ENCODE measurements around the gene GPR85.
"Not testable (repeated sequence)": the region's sequence is repeated elsewhere in the genome, so short reads cannot be mapped to it uniquely, and the experiment has no call there.

Gene GPR85

DNA sequence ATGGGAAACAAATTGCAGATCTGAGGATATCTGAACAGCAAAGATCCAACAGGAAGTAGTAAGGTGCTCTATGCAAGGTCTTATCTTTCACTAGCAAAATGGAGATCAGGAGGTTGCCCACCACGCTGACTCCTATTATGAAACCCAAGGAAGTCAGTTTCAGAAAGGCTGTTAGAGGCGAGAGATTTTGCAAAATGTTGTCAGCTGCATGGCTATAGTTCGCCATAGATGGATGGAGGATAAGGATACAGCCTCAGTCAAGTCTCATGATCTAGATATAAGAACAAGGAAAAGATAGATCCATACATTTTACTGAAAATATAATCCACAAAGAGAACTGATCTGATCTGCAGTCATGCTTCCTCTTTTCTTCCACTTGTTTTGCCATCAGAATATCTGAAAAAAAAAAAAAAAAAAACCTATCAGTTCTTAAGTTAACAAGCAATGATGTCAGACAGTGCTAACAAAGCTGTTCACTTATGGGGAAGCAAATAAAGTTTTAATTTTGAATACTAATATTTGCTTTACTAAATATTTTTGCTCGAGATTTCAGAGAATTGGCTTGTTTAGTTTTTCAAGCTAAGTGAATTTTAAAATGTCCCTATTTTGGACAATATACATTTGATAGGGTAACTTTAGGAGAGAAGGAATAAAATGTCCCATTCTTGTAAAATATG lies 2.0 kb downstream of the GPR85 start:
- no peak for DNase-seq (ENCODE audit: low read depth in 3 of 3)

DNA sequence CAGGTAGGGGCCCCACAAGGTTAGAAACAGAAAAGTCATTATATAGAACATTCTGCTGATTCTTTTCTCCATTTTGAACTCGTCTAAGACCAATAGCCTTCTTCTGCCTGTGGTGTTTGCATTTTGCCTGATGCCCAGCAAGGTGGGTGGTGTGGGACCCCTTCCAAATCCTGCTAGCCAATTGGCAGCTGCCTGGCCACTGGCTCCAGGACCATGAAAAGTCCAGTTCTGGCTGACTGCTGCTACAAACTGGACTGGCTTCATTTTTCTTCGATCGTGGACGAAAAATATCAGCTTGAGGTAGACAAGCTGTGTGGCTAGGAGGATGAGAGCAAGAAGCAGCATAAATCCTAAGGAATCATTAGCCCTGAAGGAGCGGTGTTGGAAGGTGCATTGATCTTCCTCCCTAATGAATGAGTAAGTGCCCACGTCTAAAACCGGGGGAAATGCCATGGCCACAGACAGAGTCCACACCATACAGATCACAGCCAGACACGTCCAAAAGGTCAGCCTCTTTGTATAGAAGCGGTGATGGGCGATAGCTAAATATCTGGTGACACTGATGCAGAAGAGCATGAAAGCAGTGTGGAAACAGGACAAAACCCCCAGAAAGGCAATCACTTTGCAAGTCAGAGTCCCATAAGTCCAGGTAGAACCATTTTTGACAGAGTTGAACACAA lies 2.7 kb downstream of the GPR85 start:
- no peak for DNase-seq (ENCODE audit: low read depth in 3 of 3)

DNA sequence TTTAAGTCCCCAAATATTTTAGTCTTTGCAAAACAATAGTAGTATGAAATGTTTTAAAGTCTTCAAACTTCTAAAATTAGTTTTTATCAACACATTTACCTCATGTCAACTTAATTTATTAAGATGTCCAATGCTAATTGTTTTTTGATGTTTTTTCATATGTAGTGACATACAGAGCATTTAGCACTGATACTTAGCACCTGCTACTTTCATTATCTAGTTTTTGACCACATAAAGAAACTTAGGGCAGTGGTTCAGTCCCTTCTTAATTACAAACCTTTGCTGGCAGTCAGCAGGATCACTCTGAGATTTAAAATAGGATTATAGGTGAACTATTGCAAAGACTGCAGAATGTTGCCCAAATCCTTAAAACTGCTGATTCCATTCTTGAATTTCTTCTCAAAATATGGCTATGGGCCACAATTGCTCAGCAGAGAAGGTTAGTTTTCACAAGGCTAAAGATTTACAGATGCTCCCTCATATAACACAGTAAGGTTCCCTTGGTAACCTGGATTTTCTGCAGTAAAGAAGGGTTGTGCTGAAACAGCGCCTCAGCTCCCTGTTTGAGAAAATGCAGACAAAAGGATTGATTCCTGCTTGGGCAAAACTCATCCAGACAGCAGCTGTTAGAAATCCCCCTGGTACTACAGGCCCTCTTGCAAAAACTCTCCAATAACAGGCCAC lies 3.4 kb downstream of the GPR85 start:
- no peak for DNase-seq (ENCODE audit: low read depth in 3 of 3)

DNA sequence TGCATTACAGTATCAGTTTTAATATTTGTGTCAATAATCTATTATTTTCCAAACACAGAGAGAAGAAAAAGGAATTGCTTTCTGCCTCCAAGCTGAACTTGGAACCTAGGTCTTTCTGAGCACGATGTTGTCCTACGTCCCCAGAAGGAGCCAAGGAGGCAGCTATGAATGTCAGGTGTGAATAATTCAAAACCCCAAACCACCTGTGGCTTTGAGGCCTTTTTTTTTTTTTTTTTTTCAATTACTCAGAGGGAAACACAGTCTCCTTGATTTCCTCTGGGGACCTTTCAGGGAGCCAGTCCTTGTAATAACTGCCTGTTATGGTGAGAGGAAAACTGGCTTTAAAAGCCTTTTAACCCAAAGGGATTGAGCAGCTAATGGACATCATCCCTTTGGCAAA lies 8.3 kb downstream of the GPR85 start:
- DNase-seq (ENCODE audit: low read depth in 3 of 3), result no peak

DNA sequence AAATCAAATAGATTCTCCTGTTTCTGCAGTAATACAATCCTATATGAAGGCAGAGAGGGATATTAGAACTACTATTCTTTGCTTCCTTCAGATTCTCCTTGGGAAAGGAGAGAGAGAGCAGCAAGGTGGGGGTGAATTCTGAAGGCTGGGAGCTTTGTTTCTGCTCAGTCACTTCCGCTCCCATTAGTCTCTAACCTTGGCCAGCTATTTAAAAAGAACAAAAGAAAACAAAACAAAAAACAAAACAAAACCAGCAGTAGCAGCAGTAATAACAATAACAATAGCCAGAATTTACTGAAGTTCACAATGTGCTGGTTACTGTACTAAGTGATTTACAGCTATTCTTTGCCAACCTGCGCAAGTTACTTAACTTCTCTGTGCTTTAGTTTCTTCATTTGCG lies 9.9 kb downstream of the GPR85 start:
- no peak for DNase-seq (ENCODE audit: low read depth in 3 of 3)

DNA sequence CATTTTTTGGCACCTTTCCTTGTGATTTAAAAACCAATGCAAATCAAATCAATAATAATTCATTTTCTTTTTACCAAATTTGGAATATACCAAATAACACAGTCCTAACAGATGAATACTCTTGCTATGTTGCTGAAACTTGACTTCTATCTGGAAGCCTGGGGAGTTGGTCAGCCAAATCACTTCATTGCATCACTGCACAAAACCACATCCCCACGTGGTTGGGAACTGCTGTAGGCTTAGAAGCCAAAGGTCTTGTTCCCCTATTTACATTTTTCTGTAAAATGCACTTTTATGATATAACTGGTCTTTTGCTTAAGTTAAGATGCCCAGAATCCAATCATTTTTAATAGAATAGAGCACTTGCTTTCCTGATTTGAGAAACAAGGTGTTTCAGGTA lies 15.2 kb downstream of the GPR85 start:
- DNase-seq (ENCODE audit: low read depth in 3 of 3), result no peak

DNA sequence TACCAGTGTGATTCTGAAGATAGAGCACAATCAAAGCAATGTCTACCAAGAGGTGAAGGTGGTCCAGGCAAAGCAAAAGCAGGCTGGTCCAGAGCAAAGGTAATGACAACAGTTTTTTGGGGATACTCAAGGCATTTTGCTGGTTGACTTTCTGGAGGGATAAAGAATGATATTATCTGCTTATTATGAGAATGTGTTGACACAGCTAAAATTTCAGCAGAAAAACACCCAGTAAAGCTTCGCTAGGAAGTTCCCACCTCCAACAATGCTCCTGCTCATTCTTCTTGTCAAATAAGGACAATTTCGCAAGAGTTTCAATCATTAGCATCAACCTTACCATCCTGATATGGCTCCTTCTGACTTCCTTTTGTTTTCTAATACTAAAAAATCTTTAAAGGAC lies 24.1 kb downstream of the GPR85 start:
- DNase-seq (ENCODE audit: low read depth in 3 of 3), result no peak

DNA sequence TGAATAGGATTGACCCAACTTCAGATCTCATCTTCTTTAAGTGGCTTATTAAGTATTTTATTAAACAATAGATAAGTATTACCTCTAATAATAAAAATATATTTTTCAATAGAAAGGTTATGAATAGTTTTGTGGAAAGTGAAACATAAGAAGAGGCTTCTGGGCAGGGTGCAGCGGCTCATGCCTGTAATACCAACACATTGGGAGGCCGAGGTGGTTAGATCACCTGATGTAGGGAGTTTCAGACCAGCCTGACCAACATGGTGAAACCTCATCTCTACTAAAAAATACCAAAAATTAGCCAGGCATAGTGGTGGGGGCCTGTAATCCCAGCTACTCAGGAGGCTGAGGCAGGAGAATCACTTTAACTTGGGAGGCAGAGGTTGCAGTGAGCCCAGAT lies 26.5 kb downstream of the GPR85 start:
- no peak for DNase-seq (ENCODE audit: low read depth in 3 of 3)

DNA sequence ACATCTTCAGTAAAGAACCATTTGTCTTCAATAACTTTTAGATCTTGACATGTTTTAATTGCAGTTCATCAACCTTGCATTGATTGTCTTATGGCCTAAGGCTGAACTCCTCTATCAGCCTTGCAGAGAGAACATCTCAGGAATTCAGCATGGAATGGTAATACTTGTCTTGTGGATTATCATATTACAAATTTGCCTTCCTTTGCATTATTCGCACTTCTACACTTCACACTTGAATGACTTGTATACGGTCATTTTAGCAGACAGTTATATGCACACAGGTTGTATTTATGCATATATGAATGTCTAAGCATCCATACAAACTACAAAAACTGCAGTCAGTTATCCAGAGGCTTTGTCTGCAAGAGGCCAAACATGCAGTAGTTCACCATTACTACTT lies 31.7 kb downstream of the GPR85 start:
- DNase-seq (ENCODE audit: low read depth in 3 of 3), result no peak

DNA sequence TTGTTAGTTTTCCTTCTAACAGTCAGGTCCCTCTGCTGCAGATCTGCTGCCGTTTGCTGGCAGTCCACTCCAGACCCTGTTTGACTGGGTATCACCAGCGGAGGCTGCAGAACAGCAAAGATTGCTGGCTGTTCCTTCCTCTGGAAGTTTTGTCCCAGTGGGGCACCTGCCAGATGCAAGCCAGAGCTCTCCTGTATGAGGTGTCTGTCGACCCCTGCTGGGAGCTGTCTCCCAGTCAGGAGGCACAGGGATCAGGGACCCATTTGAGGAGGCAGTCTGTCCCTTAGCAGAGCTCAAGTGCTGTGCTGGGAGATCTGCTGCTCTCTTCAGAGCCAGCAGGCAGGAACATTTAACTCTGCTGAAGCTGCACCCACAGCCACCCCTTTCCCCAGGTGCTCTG lies 32.4 kb downstream of the GPR85 start:
- DNase-seq (ENCODE audit: low read depth in 3 of 3), result not testable (repeated sequence)

DNA sequence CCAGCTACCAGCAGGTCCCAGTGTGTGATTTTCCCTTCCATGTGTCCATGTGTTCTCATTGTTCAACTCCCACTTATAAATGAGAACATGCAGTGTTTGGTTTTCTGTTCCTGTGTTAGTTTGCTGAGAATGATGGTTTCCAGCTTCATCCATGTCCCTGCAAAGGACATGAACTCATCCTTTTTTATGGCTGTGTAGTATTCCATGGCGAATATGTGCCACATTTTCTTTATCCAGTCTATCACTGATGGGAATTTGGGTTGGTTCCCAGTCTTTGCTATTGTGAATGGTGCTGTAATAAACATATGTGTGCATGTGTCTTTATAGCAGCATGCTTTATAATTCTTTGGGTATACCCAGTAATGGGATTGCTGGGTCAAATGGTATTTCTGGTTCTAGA lies 37.4 kb downstream of the GPR85 start:
- DNase-seq (ENCODE audit: low read depth in 3 of 3), result not testable (repeated sequence)

DNA sequence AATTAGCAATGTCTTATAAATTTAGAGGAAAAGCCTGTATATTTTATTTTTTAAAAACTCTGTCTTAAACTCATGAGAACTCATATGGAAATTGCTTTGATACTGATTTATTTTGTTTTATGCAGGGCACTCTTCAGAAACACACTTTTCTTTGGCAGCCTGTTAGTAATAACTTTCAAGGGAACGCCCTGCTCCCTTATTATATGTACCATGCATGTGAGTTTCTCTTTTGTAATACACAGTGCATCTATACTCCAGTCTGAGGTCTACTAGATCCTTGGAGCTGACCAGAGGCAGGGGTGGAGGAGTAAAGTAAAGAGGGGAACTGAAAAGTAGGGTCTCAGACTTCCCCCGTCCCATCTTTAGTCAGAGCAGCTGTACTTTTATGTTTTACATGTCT lies 40.2 kb downstream of the GPR85 start:
- DNase-seq (ENCODE audit: low read depth in 3 of 3), result no peak

DNA sequence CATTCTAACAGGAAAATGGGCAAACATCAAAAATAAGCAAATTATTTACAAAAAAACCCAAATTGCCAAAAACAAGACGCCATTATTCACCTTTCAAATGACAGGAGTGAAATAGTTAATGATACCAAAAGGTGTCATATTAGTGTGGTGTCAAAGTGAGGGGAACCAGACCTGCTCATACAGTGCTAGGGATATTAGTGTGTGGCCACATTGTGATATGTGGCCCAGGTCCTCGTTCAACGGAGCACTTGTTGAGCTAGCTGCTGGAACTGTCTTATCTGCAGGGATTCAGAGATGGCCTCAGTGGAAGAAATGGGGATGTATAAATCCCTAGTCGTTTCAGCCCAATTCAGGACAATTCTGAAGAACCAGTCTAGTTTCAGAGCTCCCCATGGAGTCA lies 41.2 kb downstream of the GPR85 start:
- DNase-seq (ENCODE audit: low read depth in 3 of 3), result no peak

DNA sequence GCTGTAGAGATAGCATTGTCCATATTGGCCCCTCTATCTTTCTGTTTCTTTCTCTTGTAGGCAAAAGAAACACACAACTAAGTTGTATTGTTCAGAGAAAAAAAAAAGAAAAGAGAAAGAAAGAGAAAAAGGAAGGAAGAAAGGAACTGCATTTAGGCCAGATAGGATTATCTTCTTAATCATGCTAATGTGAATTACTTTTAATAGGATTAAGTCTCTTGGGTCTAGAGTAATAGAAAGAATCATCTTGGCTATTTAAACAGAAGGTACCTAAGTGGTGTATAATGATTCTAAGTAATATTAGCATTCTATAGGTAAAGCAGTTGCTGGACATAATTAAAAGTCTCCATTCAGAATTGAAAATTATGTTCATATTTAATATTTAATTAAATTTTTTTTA lies 42.2 kb downstream of the GPR85 start:
- DNase-seq (ENCODE audit: low read depth in 3 of 3), result no peak

DNA sequence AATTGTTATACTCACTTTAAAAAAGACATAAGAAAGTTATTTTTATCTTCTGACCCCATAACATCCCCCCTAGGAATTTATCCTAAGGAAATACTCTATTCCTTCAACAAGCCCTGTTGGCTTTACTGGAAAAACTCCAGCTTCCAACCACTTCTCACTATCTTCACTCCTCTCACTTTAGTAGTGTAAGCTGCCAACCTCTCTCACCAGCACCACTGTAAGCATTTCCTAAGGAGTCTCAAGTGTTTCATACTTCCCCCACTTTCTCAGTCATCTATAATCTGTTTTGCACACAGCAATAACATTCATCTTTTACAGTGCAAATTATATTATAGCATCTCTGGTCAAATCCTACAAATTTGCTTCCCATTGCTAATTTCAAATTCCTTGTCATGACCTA lies 45.8 kb downstream of the GPR85 start:
- no peak for DNase-seq (ENCODE audit: low read depth in 3 of 3)

DNA sequence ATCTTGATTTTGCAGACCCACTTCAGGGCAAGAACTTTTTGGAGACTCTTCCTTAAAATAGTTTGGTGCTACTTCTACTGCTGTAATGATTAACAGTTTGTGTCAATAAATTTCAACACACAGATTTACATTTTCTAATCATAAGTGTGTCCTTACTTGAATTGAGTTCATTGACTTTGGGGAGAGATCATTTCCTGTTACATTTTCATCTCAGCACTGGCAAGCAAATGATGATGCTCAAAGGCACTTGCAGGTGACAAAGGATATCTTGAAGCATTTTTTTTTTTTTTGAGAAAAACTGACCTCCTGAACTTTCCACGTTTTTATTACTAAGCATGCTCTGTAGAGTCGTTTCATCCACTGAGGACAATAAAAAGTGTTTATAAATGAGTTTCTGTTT lies 52.7 kb downstream of the GPR85 start:
- DNase-seq (ENCODE audit: low read depth in 3 of 3), result no peak
